K562 (cell line): ENCODE results near the gene RIOK3. TPM values are rescaled to one million over a fixed set of nuclear protein-coding genes. Genes with fewer than 3 reads are reported as not detected.

ENCODE experiments used
- CGGBP1 ChIP-seq: fragments of 250-450 bp; sonication (Bioruptor Pico); IDR thresholded peaks from 2 replicates; pipeline ENCODE4 v1.9.0; 2021; ENCODE audit warnings: mild to moderate bottlenecking
- EP400 ChIP-seq: fragments of 450-650 bp; IDR thresholded peaks from 2 replicates; pipeline ENCODE4 v1.6.1; 2017; ENCODE audit warnings: antibody characterized with exemption, mild to moderate bottlenecking, moderate library complexity
- ERF ChIP-seq: fragments of 450-650 bp; formaldehyde crosslinking; IDR thresholded peaks from 2 replicates; pipeline ENCODE4 v1.4.0; 2020; ENCODE audit warnings: mild to moderate bottlenecking, mixed read lengths
- KDM4B ChIP-seq, 2 experiments: fragments of 450-650 bp in 1 of 2; sonication (generic) in 1 of 2; IDR thresholded peaks; 2 replicates each; pipeline ENCODE4 v1.6.1; 2016 to 2017; ENCODE audit warnings: borderline replicate concordance in 2 of 2, antibody characterized with exemption in 1 of 2, low read depth in 1 of 2, mild to moderate bottlenecking in 1 of 2
- KLF10 ChIP-seq: fragments of 250-450 bp; sonication (Bioruptor Pico); IDR thresholded peaks from 2 replicates; pipeline ENCODE4 v1.6.1; 2021; ENCODE audit warnings: matching md5 sums
- KLF13 ChIP-seq: fragments of 450-650 bp; IDR thresholded peaks from 2 replicates; pipeline ENCODE4 v1.6.1; 2016; ENCODE audit warnings: missing genetic modification characterization, low read depth, mild to moderate bottlenecking, missing compliant biosample characterization, moderate library complexity, borderline replicate concordance
- RBM39 ChIP-seq: fragments of 200-400 bp; formaldehyde crosslinking; optimal IDR thresholded peaks from 2 replicates; pipeline ENCODE3; 2018; ENCODE audit warnings: low read depth, low read length
- SMAD2 ChIP-seq: fragments of 150-350 bp; IDR thresholded peaks from 2 replicates; pipeline ENCODE4 v1.6.1; 2014; ENCODE audit warnings: low read depth, mild to moderate bottlenecking, low read length
- SUPT5H ChIP-seq: fragments of 450-650 bp; IDR thresholded peaks from 2 replicates; pipeline ENCODE4 v1.6.1; 2016
- TBL1XR1 ChIP-seq, 2 experiments: IDR thresholded peaks; 2 replicates each; pipeline ENCODE4 v1.6.1; 2012; ENCODE audit warnings: improper control_type of control experiment in 2 of 2, low read length in 2 of 2, mild to moderate bottlenecking in 1 of 2
- ZNF143 ChIP-seq: sonication (generic); formaldehyde crosslinking; IDR thresholded peaks from 2 replicates; pipeline ENCODE4 v1.9.0; 2022; ENCODE audit warnings: mild to moderate bottlenecking, missing genetic modification reagents
- ZNF217 ChIP-seq: sonication (generic); formaldehyde crosslinking; IDR thresholded peaks from 2 replicates; pipeline ENCODE4 v1.8.0; 2022; ENCODE audit warnings: mild to moderate bottlenecking, missing genetic modification reagents
- ZNF318 ChIP-seq, 2 experiments: fragments of 450-650 bp; IDR thresholded peaks; 2 replicates each; pipeline ENCODE4 v1.6.1; 2016; ENCODE audit warnings: mild to moderate bottlenecking in 2 of 2, borderline replicate concordance in 1 of 2, low read depth in 1 of 2, moderate library complexity in 1 of 2
- ZNF445 ChIP-seq: fragments of 250-450 bp; sonication (Bioruptor Pico); IDR thresholded peaks from 2 replicates; pipeline ENCODE4 v1.4.0; 2020; ENCODE audit warnings: low read depth, mild to moderate bottlenecking, moderate library complexity
- polyA plus RNA-seq, 8 experiments: library from polyadenylated mRNA; depleted of rRNA in 4 of 8; stranded (reverse) in 5 of 8; unstranded in 3 of 8; fragments of >200 nt; fragmentation: Nextera tagmentation in 2 of 8; fragmentation: Illumina TruSeq in 1 of 8; extraction: Ambion mirVana in 2 of 8; extraction: Trizol in 1 of 8; gene quantifications; 2 replicates each; pipeline versions ENCODE4 v1.2.1 to v1.2.3, GENCODE V29; 2011 to 2014; ENCODE audit warnings: inconsistent platforms in 1 of 8, missing spikeins in 1 of 8
- total RNA-seq, 7 experiments: library from RNA; depleted of rRNA in 6 of 7; stranded (reverse); fragments of >200 nt in 6 of 7; fragmentation: Illumina TruSeq in 2 of 7; extraction: Trizol in 2 of 7; gene quantifications; 2 replicates each; pipeline versions ENCODE4 v1.2.1 to v1.2.3, GENCODE V29; 2011 to 2021; ENCODE audit warnings: low replicate concordance in 1 of 7
- TF ChIP-seq, protein P1 (sequence below): fragments of 250-450 bp; sonication (Bioruptor Pico); IDR thresholded peaks from 2 replicates; pipeline ENCODE4 v1.4.0; 2020

The RIOK3 gene
- total and polyA plus RNA-seq, 9 of the 15 experiments (the other 6 are each of a cell fraction or from before 2014, with no cell fraction given): 21.4 to 89.5 (median 62.9) TPM

- TF ChIP-seq ZNF318 (IDR thresholded peaks at IDR 0.05; ENCODE audit: borderline replicate concordance in 1 of 2, low read depth in 1 of 2) (peak in 1 of 2 experiments; percentile 84; a peak in 2 of 4 replicates), SUPT5H (no peak), TBL1XR1 (IDR thresholded peaks at IDR 0.05; ENCODE audit: low read length in 2 of 2) (no peak; a peak in 1 of 4 replicates), ZNF445 (CRISPR knock-in tag) (no peak), ZNF143 (CRISPR knock-in tag) (no peak), SMAD2 (no peak), ZNF217 (CRISPR knock-in tag) (no peak), EP400 (no peak), RBM39 (no peak), CGGBP1 (CRISPR knock-in tag) (no peak), ERF (CRISPR knock-in tag) (no peak), KDM4B (IDR thresholded peaks at IDR 0.05; ENCODE audit: borderline replicate concordance in 2 of 2, low read depth in 1 of 2) (no peak), KLF10 (CRISPR knock-in tag) (no peak), KLF13 (tag) (no peak)
- TF ChIP-seq, protein P1, sequence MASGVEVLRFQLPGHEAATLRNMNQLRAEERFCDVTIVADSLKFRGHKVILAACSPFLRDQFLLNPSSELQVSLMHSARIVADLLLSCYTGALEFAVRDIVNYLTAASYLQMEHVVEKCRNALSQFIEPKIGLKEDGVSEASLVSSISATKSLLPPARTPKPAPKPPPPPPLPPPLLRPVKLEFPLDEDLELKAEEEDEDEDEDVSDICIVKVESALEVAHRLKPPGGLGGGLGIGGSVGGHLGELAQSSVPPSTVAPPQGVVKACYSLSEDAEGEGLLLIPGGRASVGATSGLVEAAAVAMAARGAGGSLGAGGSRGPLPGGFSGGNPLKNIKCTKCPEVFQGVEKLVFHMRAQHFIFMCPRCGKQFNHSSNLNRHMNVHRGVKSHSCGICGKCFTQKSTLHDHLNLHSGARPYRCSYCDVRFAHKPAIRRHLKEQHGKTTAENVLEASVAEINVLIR (CRISPR knock-in tag): no peak
Measured at GRCh38 chr18:23529604-23530003, 76.5 kb downstream of the RIOK3 start (continued).
